ENCODE measurements around the gene CNPY3. TPM values are rescaled to one million over a fixed set of nuclear protein-coding genes. Genes with fewer than 3 reads are reported as not detected.

The CNPY3 gene
- total RNA-seq, 1 experiment from 2014 or later = 56.0 TPM

- H3K14ac ChIP-seq (ENCODE audit: insufficient read depth, low read length) = no peak overlapping the region
- no peak overlapping the region for H3K27ac ChIP-seq (ENCODE audit: insufficient read length, low read depth, low read length)
- Mint-ChIP-seq H3K9me3 (no peaks in the 10 kb centered on the region; a peak in 1 of 5 replicates), H3K36me3 (ENCODE audit: insufficient read depth in 1 of 3, low read depth in 3 of 3) (peaks cover 29 to 79% (median 44%) of the 10 kb centered on the region in 3 experiments), H3K4me1 (peaks cover 9 to 14% of the 10 kb centered on the region in 2 experiments), H3K27ac (peak overlapping the region in 1 of 3 experiments; percentile 59; a peak in 3 of 7 replicates), H3K4me3 (no peak overlapping the region), H3K27me3 (ENCODE audit: low read depth) (no peaks in the 10 kb centered on the region)
- H2BK15ac ChIP-seq (ENCODE audit: low read depth, low read length) = no peak overlapping the region
- no peak overlapping the region for H4K5ac ChIP-seq (ENCODE audit: insufficient read length, low read depth, low read length)
- H3K9me3 ChIP-seq (ENCODE audit: control insufficient read depth, low read depth, low read length) = no peaks in the 10 kb centered on the region
- H4K91ac ChIP-seq (ENCODE audit: insufficient read length, low read depth, low read length) = no peak overlapping the region
- H3K23ac ChIP-seq (ENCODE audit: insufficient read length, low read depth, low read length) = no peak overlapping the region
- H2BK20ac ChIP-seq (ENCODE audit: low read depth, low read length, poor library complexity, severe bottlenecking) = no peak overlapping the region
- H2AFZ ChIP-seq (ENCODE audit: low read length) = no peak overlapping the region
- H3K4me2 ChIP-seq (ENCODE audit: insufficient read depth, insufficient read length, low read length) = no peak overlapping the region
- no peaks in the 10 kb centered on the region for H3K79me1 ChIP-seq (ENCODE audit: insufficient read depth, low read depth, low read length, poor library complexity, severe bottlenecking)
- H3K27me3 ChIP-seq (ENCODE audit: insufficient read depth, low read length) = no peaks in the 10 kb centered on the region
- H3T11ph ChIP-seq (ENCODE audit: low read length) = no peak overlapping the region
- no peak overlapping the region for H2BK120ac ChIP-seq (ENCODE audit: low read depth, low read length, poor library complexity, severe bottlenecking)
- TF ChIP-seq, protein P1, sequence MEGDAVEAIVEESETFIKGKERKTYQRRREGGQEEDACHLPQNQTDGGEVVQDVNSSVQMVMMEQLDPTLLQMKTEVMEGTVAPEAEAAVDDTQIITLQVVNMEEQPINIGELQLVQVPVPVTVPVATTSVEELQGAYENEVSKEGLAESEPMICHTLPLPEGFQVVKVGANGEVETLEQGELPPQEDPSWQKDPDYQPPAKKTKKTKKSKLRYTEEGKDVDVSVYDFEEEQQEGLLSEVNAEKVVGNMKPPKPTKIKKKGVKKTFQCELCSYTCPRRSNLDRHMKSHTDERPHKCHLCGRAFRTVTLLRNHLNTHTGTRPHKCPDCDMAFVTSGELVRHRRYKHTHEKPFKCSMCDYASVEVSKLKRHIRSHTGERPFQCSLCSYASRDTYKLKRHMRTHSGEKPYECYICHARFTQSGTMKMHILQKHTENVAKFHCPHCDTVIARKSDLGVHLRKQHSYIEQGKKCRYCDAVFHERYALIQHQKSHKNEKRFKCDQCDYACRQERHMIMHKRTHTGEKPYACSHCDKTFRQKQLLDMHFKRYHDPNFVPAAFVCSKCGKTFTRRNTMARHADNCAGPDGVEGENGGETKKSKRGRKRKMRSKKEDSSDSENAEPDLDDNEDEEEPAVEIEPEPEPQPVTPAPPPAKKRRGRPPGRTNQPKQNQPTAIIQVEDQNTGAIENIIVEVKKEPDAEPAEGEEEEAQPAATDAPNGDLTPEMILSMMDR (conservative IDR thresholded peaks at IDR 0.05) = no peak
- H4K8ac ChIP-seq (replicated peaks; ENCODE audit: insufficient read length, low read depth, low read length) = no peak overlapping the region
- H2AK5ac ChIP-seq (ENCODE audit: insufficient read length, low read length) = no peak overlapping the region
- no peak overlapping the region for H2BK12ac ChIP-seq (ENCODE audit: insufficient read length, low read depth, low read length)
- H3K18ac ChIP-seq (ENCODE audit: insufficient read length, low read depth, low read length) = no peak overlapping the region
- DNase-seq = no peak
- no CpG with 5 or more reads among the region's 4 CpGs for WGBS (ENCODE audit: extremely low coverage, insufficient read length, low lambda C conversion rate)
- no peak overlapping the region for H3K4ac ChIP-seq (ENCODE audit: low read depth, low read length)
- no peaks in the 10 kb centered on the region for H3K4me1 ChIP-seq (ENCODE audit: insufficient read depth, low read length)
- peaks cover 4% of the 10 kb centered on the region; the same call in 1 of the 2 replicates for H3K79me2 ChIP-seq (ENCODE audit: insufficient read depth, low read length)
- no peak overlapping the region for H3K56ac ChIP-seq (ENCODE audit: insufficient read length, low read depth, low read length)
- H3K23me2 ChIP-seq (ENCODE audit: insufficient read length, low read depth, low read length, poor library complexity, severe bottlenecking) = no peaks in the 10 kb centered on the region
- H4K20me1 ChIP-seq (ENCODE audit: control insufficient read depth, insufficient read depth, insufficient read length) = peaks cover 2% of the 10 kb centered on the region
- no peak overlapping the region for H2BK5ac ChIP-seq (ENCODE audit: insufficient read length, low read length)
- H3K9ac ChIP-seq (ENCODE audit: extremely low read depth, insufficient read length, low read length) = no peak overlapping the region
Observed at GRCh38 chr6:42939810-42940167, 10.5 kb downstream of the CNPY3 start.

Measured in H9 (cell line).